Measurements from ENCODE around the gene CTNNBL1. TPM values are rescaled to one million over a fixed set of nuclear protein-coding genes. Genes with fewer than 3 reads are reported as not detected.
A peak's percentile ranks its signal among the peaks of the same experiment; 100 is the strongest.
"Not testable (repeated sequence)": the region's sequence is repeated elsewhere in the genome, so short reads cannot be mapped to it uniquely, and the experiment has no call there.

CTNNBL1 gene
- total RNA-seq, 4 donors from 2014 or later, result 40.4 to 54.3 (median 44.7) TPM

DNA sequence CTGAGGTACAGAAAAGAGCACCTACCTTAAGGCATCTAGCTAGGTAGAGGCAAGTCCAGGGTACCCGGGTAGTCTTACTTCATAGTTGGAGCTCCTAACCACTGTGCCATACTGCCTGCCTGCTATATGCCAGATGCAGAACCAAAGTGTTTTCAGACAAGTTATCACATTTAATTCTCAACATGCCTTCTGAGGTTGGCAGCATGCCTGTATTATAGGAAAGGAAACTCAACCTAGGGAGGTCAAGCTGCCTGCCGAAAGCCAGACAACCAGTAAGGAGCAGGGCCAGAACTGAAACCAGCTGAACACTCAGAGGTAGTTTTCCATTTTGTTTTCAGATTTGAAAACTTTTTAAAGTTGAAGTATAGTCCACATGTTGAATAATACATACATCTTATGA, 5.4 kb downstream of the CTNNBL1 start:
- intact Hi-C loops (cut with DNase I), result no loop called here
- TF ChIP-seq EP300 (IDR thresholded peaks at IDR 0.05) (no peak), POLR2AphosphoS5 (IDR thresholded peaks at IDR 0.05) (no peak), POLR2A (IDR thresholded peaks at IDR 0.05; ENCODE audit: low read depth) (no peak)
- TF ChIP-seq, protein P1, sequence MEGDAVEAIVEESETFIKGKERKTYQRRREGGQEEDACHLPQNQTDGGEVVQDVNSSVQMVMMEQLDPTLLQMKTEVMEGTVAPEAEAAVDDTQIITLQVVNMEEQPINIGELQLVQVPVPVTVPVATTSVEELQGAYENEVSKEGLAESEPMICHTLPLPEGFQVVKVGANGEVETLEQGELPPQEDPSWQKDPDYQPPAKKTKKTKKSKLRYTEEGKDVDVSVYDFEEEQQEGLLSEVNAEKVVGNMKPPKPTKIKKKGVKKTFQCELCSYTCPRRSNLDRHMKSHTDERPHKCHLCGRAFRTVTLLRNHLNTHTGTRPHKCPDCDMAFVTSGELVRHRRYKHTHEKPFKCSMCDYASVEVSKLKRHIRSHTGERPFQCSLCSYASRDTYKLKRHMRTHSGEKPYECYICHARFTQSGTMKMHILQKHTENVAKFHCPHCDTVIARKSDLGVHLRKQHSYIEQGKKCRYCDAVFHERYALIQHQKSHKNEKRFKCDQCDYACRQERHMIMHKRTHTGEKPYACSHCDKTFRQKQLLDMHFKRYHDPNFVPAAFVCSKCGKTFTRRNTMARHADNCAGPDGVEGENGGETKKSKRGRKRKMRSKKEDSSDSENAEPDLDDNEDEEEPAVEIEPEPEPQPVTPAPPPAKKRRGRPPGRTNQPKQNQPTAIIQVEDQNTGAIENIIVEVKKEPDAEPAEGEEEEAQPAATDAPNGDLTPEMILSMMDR (IDR thresholded peaks at IDR 0.05), result no peak
- DNase-seq (ENCODE audit: extremely low spot score), result no peak
- Histone ChIP-seq H3K27me3 (no peaks in the 10 kb centered on the region), H3K4me3 (no peak overlapping the region), H3K9me3 (no peaks in the 10 kb centered on the region), H3K27ac (replicated peaks in 1 of 4) (peak overlapping the region in 2 of 4 donors; percentile 11 to 50), H3K36me3 (peaks cover 0 to 4% (median 2%) of the 10 kb centered on the region in 4 donors), H3K4me1 (peaks cover 27 to 65% (median 50%) of the 10 kb centered on the region in 4 donors)
- 48% methylated on average over 2 of the region's 2 CpGs for WGBS

DNA sequence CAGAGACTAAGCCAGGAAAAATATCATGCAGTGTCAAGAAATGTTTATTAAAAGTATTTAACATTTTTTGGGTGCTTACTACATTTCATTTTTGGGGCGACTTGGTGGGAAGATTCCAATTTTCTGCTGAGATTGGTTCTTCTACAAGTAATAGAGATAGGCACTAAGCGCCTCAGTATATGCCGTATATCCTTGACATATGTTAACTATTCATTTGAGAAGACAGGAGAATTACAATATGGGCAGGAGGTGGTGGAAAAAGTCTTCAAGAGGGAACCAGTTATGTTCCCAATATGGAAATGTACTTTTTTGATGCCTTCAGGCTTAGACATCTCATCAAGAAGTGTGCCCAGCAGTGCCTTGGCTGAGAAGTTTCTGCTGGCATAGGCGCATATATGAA, 6.5 kb downstream of the CTNNBL1 start:
- H3K27me3 ChIP-seq, result no peaks in the 10 kb centered on the region
- peaks cover 23 to 63% (median 42%) of the 10 kb centered on the region in 4 donors for H3K4me1 ChIP-seq
- peaks cover 0 to 4% (median 2%) of the 10 kb centered on the region in 4 donors for H3K36me3 ChIP-seq
- no peaks in the 10 kb centered on the region for H3K9me3 ChIP-seq
- H3K4me3 ChIP-seq, result no peak overlapping the region
- 87% methylated on average over 4 of the region's 4 CpGs for WGBS
- intact Hi-C loops (cut with DNase I), result no loop called here
- H3K27ac ChIP-seq (replicated peaks in 1 of 4), result no peak overlapping the region
- TF ChIP-seq POLR2A (IDR thresholded peaks at IDR 0.05; ENCODE audit: low read depth) (no peak), EP300 (IDR thresholded peaks at IDR 0.05) (no peak), POLR2AphosphoS5 (IDR thresholded peaks at IDR 0.05) (no peak)
- TF ChIP-seq, protein P1 (IDR thresholded peaks at IDR 0.05), result no peak
- no peak for DNase-seq (ENCODE audit: extremely low spot score)

DNA sequence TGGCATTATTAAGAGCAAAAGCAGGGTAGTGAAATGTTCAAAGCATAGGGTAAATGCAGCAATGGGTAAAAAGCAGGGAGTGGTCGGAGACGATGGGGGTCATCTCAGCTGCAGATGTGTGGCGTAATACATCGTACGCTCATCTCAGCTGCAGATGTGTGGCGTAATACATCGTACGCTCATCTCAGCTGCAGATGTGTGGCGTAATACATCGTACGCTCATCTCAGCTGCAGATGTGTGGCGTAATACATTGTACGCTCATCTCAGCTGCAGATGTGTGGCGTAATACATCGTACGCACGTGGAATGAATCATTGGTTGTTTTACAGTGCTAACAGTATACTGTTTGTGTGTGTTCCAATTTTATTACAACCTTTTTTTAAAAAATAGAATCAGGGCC, 7.8 kb downstream of the CTNNBL1 start:
- H3K27me3 ChIP-seq; H3K9me3 ChIP-seq; H3K27ac ChIP-seq (replicated peaks in 1 of 4); intact Hi-C loops (cut with DNase I); DNase-seq (ENCODE audit: extremely low spot score); H3K36me3 ChIP-seq; H3K4me3 ChIP-seq: not testable (repeated sequence)
- 82% methylated on average over 17 of the region's 17 CpGs for WGBS
- H3K4me1 ChIP-seq, result peaks cover 24 to 53% (median 32%) of the 10 kb centered on the region in 4 donors

DNA sequence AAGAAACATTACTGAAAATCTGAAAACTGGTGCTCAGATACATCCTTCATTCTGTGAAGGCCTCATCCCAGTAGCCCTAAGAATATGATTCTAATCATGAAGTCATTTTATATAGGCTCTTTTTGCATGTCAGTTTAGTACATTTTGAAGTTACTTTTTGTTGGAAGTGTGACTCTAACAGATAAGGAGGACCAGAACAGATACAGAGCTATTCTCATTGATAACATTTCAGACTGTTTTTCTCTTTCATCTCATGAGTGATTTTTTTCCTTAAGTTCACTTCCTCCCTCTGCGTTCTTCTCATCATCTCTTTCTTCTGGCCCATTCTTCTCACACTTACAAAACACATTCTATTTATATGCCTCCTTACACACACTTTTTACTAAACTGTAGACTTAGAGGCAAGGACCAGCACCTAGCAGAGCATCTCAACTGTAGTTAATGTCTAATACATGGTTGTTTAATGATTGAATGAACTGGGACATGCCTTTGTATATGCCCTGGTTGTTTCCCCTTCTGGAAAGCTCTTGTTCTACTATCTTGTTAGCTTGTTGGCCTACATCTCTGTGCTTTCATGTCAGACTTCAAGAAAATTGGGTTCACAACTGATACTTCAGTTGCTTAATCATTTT, 8.7 kb downstream of the CTNNBL1 start:
- intact Hi-C loops (cut with DNase I), result no loop called here
- no peak overlapping the region for H3K27ac ChIP-seq (replicated peaks in 1 of 4)
- TF ChIP-seq POLR2A (IDR thresholded peaks at IDR 0.05; ENCODE audit: low read depth), result no peak
- no peak for TF ChIP-seq EP300 (IDR thresholded peaks at IDR 0.05)
- TF ChIP-seq POLR2AphosphoS5 (IDR thresholded peaks at IDR 0.05), result no peak
- TF ChIP-seq, protein P1 (IDR thresholded peaks at IDR 0.05), result no peak
- no peak overlapping the region for H3K4me3 ChIP-seq
- no peaks in the 10 kb centered on the region for H3K36me3 ChIP-seq
- 82% methylated on average over 1 of the region's 1 CpG for WGBS
- H3K9me3 ChIP-seq, result no peaks in the 10 kb centered on the region
- no peaks in the 10 kb centered on the region for H3K27me3 ChIP-seq
- H3K4me1 ChIP-seq, result peaks cover 24 to 53% (median 32%) of the 10 kb centered on the region in 4 donors
- no peak for DNase-seq (ENCODE audit: extremely low spot score)

DNA sequence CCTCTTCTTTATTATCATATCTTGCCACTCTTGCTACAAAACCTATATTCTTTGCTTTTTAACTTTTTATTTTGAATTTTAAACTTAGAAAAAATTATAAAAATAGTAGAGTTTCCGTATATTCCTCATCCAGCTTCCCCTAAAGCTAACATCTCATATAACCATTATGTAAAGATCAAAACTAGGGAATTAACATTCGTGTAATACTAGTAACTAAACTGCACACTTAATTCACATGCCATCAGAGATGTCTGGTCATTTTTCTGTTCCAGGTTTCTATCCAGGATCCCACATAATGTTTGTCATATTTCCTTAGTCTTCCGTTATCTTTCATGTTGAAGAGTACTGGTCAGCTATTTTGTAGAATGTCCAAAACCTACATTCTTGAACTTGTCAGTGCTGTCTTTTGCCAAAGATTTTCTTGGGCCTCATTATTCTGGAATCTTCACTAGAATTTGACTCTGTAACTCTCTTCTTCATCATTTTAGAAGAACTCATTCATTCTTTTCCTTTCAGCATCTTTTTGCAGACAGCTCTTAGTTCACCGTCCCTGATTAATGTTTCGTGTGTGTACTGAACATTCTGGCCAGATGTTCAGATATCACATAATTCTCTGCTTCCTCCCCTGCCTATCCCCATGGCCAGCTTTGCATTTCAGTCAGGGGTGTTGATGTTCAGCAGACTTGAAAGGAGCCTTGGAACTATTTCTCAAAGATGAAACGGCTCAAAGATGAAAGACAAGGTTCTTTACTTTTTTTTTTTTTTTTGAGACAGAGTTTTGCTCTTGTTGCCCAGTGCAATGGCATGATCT, 9.4 kb downstream of the CTNNBL1 start:
- TF ChIP-seq, protein P1 (IDR thresholded peaks at IDR 0.05), result no peak
- TF ChIP-seq POLR2AphosphoS5 (IDR thresholded peaks at IDR 0.05) (no peak), POLR2A (IDR thresholded peaks at IDR 0.05; ENCODE audit: low read depth) (no peak), EP300 (IDR thresholded peaks at IDR 0.05) (no peak)

More for the DNA sequence above, 9.4 kb downstream of the CTNNBL1 start:
- Histone ChIP-seq H3K36me3 (no peaks in the 10 kb centered on the region), H3K4me1 (peaks cover 24 to 51% (median 32%) of the 10 kb centered on the region in 4 donors), H3K4me3 (no peak overlapping the region), H3K27me3 (no peaks in the 10 kb centered on the region), H3K9me3 (no peaks in the 10 kb centered on the region), H3K27ac (replicated peaks in 1 of 4) (no peak overlapping the region)
- 61% methylated on average over 6 of the region's 6 CpGs for WGBS
- no peak for DNase-seq (ENCODE audit: extremely low spot score)
- intact Hi-C loops (cut with DNase I), result no loop called here

Measured in esophagus muscularis mucosa (tissue), 4 donors.